ENCODE results near the gene CSTPP1.

GRCh38 chr11:46979358-46979757, 42.8 kb downstream of the CSTPP1 start:
- TF ChIP-seq CTCF (conservative IDR thresholded peaks at IDR 0.05; ENCODE audit: low read depth, low read length): no peak
- TF ChIP-seq POLR2A (IDR thresholded peaks at IDR 0.05; ENCODE audit: low read depth, low read length): no peak
